MM.1S (cell line): Measurements from ENCODE around the gene CYP2D6.
A peak's percentile ranks its signal among the peaks of the same experiment; 100 is the strongest.
"Not testable (repeated sequence)": the region's sequence is repeated elsewhere in the genome, so short reads cannot be mapped to it uniquely, and the experiment has no call there.

ENCODE experiments used
- DNase-seq: peaks from one replicate; pipeline ENCODE4 v3.0.0-alpha.2; 2015
- H2AFZ ChIP-seq: fragments of 300-600 bp; sonication (generic); 2 replicates; pipeline ENCODE4 v1.6.0; 2016; ENCODE audit warnings: antibody characterized with exemption, low read length
- H3F3A ChIP-seq: fragments of 300-600 bp; sonication (generic); 2 replicates; pipeline ENCODE4 v1.6.1; 2016; ENCODE audit warnings: mild to moderate bottlenecking, antibody characterized with exemption, low read length, moderate library complexity, mixed read lengths; ENCODE audit not compliant: insufficient read depth
- H3K27ac ChIP-seq: fragments of 300-600 bp; sonication (generic); 2 replicates; pipeline ENCODE4 v1.5.1; 2016; ENCODE audit warnings: mild to moderate bottlenecking, low read length
- H3K27me3 ChIP-seq: fragments of 300-600 bp; sonication (generic); replicated peaks from 2 replicates; pipeline ENCODE4 v1.6.0; 2016; ENCODE audit warnings: low read length; ENCODE audit not compliant: insufficient read depth
- H3K36me3 ChIP-seq: fragments of 300-600 bp; sonication (generic); replicated peaks from 2 replicates; pipeline ENCODE4 v1.6.1; 2016; ENCODE audit warnings: mild to moderate bottlenecking, low read length, mixed read lengths; ENCODE audit not compliant: insufficient read depth
- H3K4me1 ChIP-seq: fragments of 300-600 bp; sonication (generic); 2 replicates; pipeline ENCODE4 v1.6.1; 2016; ENCODE audit warnings: low read length, mixed read lengths
- H3K4me2 ChIP-seq: fragments of 300-600 bp; sonication (generic); 2 replicates; pipeline ENCODE4 v1.6.0; 2016; ENCODE audit warnings: low read depth, low read length
- H3K4me3 ChIP-seq: fragments of 300-600 bp; sonication (generic); 2 replicates; pipeline ENCODE4 v1.5.1; 2016; ENCODE audit warnings: low read length, mixed read lengths
- H3K79me2 ChIP-seq: fragments of 300-600 bp; sonication (generic); 2 replicates; pipeline ENCODE4 v1.6.1; 2016; ENCODE audit warnings: mixed run types, low read length, mixed read lengths
- H3K9ac ChIP-seq: fragments of 300-600 bp; sonication (generic); 2 replicates; pipeline ENCODE4 v1.6.1; 2016; ENCODE audit warnings: low read length, mixed read lengths
- H3K9me2 ChIP-seq: fragments of 300-600 bp; sonication (generic); replicated peaks from 2 replicates; pipeline ENCODE4 v1.6.1; 2016; ENCODE audit warnings: mild to moderate bottlenecking, low read length, mixed read lengths; ENCODE audit not compliant: insufficient read depth
- H3K9me3 ChIP-seq: fragments of 300-600 bp; sonication (generic); replicated peaks from 2 replicates; pipeline ENCODE4 v1.6.1; 2016; ENCODE audit warnings: mild to moderate bottlenecking, low read length, mixed read lengths; ENCODE audit not compliant: insufficient read depth
- H4K20me1 ChIP-seq: fragments of 300-600 bp; sonication (generic); 2 replicates; pipeline ENCODE4 v1.6.1; 2016; ENCODE audit warnings: mild to moderate bottlenecking, low read length, moderate library complexity, mixed read lengths; ENCODE audit not compliant: insufficient read depth
- EZH2 ChIP-seq: fragments of 300-600 bp; sonication (generic); optimal IDR thresholded peaks from 2 replicates; pipeline ENCODE3; 2017; ENCODE audit warnings: low read depth, mild to moderate bottlenecking, antibody characterized with exemption, low read length, mixed read lengths
- EZH2phosphoT487 ChIP-seq: fragments of 300-600 bp; sonication (generic); IDR thresholded peaks from 2 replicates; pipeline ENCODE4 v1.6.1; 2018; ENCODE audit warnings: antibody characterized with exemption, low read length
- TF ChIP-seq, protein P1 (sequence below): fragments of 300-600 bp; sonication (generic); IDR thresholded peaks from 2 replicates; pipeline ENCODE4 v1.5.1; 2016; ENCODE audit warnings: antibody characterized with exemption, low read length, mixed read lengths

The CYP2D6 gene

DNA sequence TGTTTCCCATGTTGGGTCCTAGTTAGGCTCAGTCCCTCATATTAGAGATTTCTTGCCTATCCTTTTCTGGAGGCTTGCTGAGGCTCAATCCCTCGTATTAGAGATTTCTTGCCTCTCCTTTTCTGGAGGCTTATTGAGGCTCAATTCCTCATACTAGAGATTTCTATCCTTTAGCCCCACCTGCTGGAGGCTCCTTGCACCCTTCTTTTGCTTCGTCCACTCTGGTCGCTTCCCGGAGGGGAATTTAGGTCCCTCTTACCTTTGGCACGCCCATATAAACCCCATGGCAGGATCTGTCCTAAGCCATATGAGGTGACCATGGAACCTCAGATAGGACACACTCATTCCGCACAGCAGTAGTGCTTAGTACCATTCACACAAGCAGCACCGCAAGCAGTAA is 15.9 kb downstream of the CYP2D6 start:
- H3K9ac ChIP-seq, result no peak overlapping the region
- no peak for DNase-seq
- TF ChIP-seq EZH2, result no peak
- TF ChIP-seq, protein P1, sequence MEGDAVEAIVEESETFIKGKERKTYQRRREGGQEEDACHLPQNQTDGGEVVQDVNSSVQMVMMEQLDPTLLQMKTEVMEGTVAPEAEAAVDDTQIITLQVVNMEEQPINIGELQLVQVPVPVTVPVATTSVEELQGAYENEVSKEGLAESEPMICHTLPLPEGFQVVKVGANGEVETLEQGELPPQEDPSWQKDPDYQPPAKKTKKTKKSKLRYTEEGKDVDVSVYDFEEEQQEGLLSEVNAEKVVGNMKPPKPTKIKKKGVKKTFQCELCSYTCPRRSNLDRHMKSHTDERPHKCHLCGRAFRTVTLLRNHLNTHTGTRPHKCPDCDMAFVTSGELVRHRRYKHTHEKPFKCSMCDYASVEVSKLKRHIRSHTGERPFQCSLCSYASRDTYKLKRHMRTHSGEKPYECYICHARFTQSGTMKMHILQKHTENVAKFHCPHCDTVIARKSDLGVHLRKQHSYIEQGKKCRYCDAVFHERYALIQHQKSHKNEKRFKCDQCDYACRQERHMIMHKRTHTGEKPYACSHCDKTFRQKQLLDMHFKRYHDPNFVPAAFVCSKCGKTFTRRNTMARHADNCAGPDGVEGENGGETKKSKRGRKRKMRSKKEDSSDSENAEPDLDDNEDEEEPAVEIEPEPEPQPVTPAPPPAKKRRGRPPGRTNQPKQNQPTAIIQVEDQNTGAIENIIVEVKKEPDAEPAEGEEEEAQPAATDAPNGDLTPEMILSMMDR, result peak; percentile 49

DNA sequence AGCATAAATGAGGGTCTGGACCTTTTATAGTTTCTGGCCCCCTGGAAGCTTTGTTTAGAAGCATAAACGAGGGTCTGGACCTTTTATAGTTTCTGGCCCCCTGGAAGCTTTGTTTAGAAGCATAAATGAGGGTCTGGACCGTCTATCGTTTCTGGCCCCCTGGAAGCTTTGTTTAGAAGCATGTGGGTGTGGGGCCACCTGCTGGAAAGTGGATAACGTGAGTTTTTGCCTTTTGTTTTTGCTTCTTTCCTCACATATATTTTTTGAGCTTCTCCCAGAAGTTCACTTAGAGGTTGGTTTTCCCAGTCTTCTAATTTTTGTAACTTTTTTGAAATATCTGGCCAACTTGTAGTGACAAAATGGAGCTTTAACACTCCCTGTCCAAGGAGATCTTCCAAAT is 17.8 kb downstream of the CYP2D6 start:
- not testable (repeated sequence) for H3K4me2 ChIP-seq, H3K27me3 ChIP-seq, H3F3A ChIP-seq, H3K27ac ChIP-seq, H4K20me1 ChIP-seq, DNase-seq, H3K9me3 ChIP-seq, H3K4me1 ChIP-seq, H3K36me3 ChIP-seq, H3K79me2 ChIP-seq, H3K4me3 ChIP-seq, H2AFZ ChIP-seq, H3K9ac ChIP-seq, H3K9me2 ChIP-seq
- TF ChIP-seq, protein P1, result peak; percentile 12; the same call in 1 of the 2 replicates

More for the DNA sequence above, 15.9 kb downstream of the CYP2D6 start:
- Histone ChIP-seq H3K36me3 (no peaks in the 10 kb centered on the region), H3K9me3 (no peaks in the 10 kb centered on the region), H2AFZ (no peak overlapping the region), H3K79me2 (no peaks in the 10 kb centered on the region), H3K4me3 (no peak overlapping the region), H4K20me1 (no peaks in the 10 kb centered on the region), H3K9me2 (no peaks in the 10 kb centered on the region), H3K27ac (no peak overlapping the region), H3K27me3 (no peaks in the 10 kb centered on the region), H3F3A (no peaks in the 10 kb centered on the region), H3K4me2 (no peak overlapping the region), H3K4me1 (no peaks in the 10 kb centered on the region)

DNA sequence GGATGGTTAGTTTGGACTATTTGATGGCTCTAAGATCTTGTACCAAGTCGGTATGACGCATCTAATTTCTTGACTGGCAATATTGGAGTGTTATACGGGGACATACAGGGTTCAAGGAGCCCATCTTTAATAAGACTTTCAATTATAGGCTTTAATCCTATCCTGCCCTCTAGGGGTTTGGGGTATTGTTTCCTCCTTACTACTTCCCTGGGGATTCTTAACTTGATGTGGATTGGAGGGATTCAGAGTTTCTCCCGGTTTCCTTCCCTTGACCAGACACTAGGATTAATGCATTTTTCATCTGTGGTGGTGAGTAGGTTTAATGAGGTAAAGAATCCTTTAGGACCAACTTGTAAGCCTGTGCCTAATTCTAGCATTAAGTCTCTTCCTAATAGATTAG is 18.8 kb downstream of the CYP2D6 start:
- Histone ChIP-seq H3K27ac (no peak overlapping the region), H4K20me1 (no peaks in the 10 kb centered on the region)
- TF ChIP-seq EZH2 (no peak), EZH2phosphoT487 (no peak)
- TF ChIP-seq, protein P1, result no peak

DNA sequence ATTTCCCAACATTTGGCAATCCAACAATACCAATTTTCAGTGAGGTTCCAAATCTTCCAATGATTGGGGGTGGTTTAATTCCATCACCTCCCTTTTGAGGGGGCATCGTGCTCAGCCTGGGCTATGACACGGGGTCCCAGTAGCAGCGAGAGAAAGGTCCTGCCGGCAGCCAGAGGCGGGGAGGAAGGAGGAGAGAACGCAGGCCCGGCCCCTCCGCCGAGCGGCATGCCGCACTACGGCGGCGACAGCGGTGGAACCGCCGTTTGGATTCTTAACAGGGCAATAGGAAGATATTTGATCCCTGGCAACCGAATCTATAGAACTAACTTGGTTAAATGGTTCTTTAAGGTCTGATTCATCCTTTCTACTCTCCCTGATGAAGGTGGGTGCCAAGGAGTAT is 21.8 kb downstream of the CYP2D6 start:
- Histone ChIP-seq H4K20me1 (no peaks in the 10 kb centered on the region), H3K9me2 (no peaks in the 10 kb centered on the region), H3F3A (no peaks in the 10 kb centered on the region), H3K9ac (no peak overlapping the region), H3K27ac (no peak overlapping the region), H3K27me3 (no peaks in the 10 kb centered on the region), H3K79me2 (no peaks in the 10 kb centered on the region), H3K4me1 (no peaks in the 10 kb centered on the region), H3K4me2 (no peak overlapping the region), H2AFZ (no peak overlapping the region), H3K4me3 (no peak overlapping the region), H3K9me3 (no peaks in the 10 kb centered on the region), H3K36me3 (no peaks in the 10 kb centered on the region)
- DNase-seq, result no peak
- TF ChIP-seq EZH2phosphoT487 (no peak), EZH2 (no peak)
- TF ChIP-seq, protein P1, result no peak

More for the DNA sequence above, 18.8 kb downstream of the CYP2D6 start:
- no peaks in the 10 kb centered on the region for H3K4me1 ChIP-seq
- no peak overlapping the region for H3K4me3 ChIP-seq
- H3K9me3 ChIP-seq, result no peaks in the 10 kb centered on the region
- no peak overlapping the region for H3K9ac ChIP-seq
- no peaks in the 10 kb centered on the region for H3K36me3 ChIP-seq
- H3K27me3 ChIP-seq, result no peaks in the 10 kb centered on the region
- H3K4me2 ChIP-seq, result no peak overlapping the region
- H3F3A ChIP-seq, result no peaks in the 10 kb centered on the region
- H3K79me2 ChIP-seq, result no peaks in the 10 kb centered on the region
- no peaks in the 10 kb centered on the region for H3K9me2 ChIP-seq
- DNase-seq, result no peak
- H2AFZ ChIP-seq, result no peak overlapping the region

DNA sequence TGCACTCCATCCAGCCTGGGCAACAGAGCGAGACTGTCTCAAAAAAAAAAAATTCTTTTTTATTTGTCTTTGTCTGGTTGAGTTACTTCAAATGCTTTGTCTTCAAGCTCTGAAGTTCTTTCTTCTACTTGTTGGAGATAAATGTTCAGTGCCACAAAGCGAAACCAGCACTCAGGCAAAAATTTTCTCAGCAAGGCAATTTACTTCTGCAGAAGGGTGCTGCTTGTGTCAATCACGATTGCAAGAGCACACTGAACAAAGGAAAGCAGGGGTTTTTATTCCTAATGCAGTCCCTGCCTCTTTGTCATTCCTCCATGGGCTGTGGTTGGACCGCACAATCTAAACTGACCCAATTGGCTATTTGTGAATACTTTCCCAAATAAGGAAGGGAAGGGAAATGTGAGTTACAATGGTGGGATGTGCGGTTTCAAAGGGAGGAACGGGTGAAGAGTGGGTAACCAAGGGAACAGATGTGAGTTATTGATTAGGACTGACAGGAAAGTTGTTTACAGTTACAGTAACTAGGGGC is 26.2 kb downstream of the CYP2D6 start:
- H3F3A ChIP-seq, H3K9me3 ChIP-seq, H3K36me3 ChIP-seq, H3K9ac ChIP-seq, H3K4me3 ChIP-seq, H3K27ac ChIP-seq, H3K27me3 ChIP-seq, H3K4me1 ChIP-seq, H3K79me2 ChIP-seq, H2AFZ ChIP-seq, H4K20me1 ChIP-seq, H3K9me2 ChIP-seq, DNase-seq, H3K4me2 ChIP-seq: not testable (repeated sequence)
